Measurements from ENCODE around the gene C9orf78.

C9orf78 gene

DNA sequence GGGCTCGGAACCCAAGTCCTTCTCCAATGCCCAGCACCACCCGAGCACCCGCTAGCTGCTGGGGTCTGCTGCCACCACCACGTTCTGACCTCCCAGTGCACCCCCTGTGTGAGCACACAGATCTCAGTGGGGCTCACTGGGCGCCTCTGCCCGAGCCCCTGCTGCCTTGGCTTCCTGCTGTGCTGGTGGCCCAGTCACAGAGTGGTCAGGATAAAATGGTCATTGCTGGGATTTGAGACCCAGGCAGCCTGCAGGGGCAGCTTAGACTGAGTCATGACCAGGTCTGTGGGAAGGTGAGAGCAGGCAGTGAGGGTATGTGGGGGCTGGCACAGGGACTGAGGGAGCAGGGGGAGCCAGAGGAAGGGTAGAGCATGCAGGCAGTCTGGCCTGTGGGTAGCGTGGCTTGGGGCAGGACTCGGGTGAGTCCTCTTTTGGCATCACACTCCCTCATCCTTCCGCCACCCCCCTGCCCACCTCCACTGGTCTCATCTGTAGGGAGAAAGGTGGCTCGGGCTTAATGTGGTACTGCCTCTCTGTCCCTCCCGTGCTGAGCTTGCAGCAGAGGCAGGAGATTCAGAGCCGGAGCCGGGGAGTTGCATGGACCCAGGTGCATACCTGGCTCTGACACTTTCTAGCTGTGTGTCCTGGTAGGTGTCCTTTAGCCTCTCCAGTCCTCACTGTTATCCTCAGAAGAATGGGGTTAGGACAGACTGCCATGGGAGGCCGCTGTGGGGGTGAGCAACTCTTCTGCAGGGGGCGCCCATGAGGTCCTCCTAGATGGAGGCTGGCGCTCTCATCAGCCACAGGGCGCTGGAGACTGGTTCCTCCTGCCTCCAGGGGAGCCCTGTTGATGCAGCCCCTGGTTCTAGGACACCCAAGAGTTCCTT, 32.3 kb upstream of the C9orf78 start:
- H3K4me3 ChIP-seq (replicated peaks in 1 of 2; ENCODE audit: low read depth in 2 of 2, low read length in 2 of 2): no peak overlapping the region
- DNase-seq (ENCODE audit: low read depth in 2 of 2): no peak
- TF ChIP-seq, protein P1, sequence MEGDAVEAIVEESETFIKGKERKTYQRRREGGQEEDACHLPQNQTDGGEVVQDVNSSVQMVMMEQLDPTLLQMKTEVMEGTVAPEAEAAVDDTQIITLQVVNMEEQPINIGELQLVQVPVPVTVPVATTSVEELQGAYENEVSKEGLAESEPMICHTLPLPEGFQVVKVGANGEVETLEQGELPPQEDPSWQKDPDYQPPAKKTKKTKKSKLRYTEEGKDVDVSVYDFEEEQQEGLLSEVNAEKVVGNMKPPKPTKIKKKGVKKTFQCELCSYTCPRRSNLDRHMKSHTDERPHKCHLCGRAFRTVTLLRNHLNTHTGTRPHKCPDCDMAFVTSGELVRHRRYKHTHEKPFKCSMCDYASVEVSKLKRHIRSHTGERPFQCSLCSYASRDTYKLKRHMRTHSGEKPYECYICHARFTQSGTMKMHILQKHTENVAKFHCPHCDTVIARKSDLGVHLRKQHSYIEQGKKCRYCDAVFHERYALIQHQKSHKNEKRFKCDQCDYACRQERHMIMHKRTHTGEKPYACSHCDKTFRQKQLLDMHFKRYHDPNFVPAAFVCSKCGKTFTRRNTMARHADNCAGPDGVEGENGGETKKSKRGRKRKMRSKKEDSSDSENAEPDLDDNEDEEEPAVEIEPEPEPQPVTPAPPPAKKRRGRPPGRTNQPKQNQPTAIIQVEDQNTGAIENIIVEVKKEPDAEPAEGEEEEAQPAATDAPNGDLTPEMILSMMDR (IDR thresholded peaks at IDR 0.05; ENCODE audit: low read depth, low read length): no peak

DNA sequence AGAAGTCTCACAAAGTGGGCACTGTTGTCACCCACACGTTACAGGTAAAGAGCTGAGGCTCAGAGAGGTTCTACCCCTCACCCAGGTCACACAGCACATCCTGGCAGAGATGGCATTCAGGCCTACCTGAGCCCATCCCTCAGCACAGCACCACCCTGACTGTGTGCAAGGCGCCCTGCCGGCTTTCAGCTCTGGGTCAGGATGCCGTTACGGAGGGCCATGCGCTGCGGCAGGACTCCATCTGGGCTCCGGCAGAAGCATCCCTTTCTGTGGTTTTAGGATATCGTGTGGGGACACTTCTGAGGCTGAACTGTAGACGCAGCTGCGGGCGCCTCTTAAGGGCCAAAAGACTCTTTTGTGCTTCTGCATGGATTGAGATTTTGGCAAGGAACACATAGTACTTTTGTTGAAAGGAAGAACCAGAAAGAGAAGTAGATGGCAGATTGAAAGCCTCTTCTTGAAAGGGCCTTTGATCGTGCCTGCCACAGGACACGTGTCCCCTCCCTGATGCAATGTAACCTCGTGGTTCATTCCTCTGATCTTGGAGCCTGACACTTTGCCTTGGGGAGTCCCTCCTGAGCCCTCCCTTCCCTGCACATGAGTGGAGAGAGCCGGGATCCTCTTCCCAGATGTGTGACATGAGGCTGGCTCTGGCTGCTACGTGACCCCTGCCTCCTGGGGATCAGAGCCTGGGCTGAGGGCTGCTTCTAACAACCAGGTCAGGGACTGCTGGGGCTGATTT, 31.5 kb upstream of the C9orf78 start:
- DNase-seq (ENCODE audit: low read depth in 2 of 2): no peak
- H3K4me3 ChIP-seq (replicated peaks in 1 of 2; ENCODE audit: low read depth in 2 of 2, low read length in 2 of 2): no peak overlapping the region
- TF ChIP-seq, protein P1 (IDR thresholded peaks at IDR 0.05; ENCODE audit: low read depth, low read length): no peak

DNA sequence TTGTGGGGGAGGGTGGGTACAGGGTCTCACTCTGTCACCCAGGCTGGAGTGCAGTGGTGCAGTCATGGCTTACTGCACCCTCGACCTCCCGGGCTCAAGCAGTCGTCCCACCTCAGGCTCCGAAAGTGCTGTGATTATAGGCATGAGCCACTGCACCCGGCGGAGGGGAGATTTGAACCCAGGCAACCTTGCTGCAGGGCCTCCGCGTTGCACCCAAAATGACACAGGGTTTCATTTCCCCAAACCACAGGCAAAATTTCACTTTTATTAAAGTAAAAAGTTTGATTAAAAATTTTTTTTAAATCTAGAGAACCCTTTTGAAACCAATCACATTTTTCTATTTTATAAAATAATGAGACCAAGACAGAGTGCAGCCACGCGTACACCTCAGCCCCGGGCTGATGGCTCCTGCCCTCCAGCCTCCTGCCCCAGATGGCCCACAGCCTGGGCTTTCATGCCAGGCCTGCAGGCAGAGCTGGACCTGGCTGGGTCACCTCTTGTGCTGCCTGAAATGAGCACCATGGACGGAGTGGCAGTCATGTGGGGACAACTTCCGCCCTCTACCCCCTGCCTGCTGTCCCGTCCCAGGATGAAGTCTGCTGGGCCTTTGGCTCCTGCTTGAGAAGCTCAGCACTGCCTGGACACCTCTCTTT, 30.7 kb upstream of the C9orf78 start:
- H3K4me3 ChIP-seq (replicated peaks in 1 of 2; ENCODE audit: low read depth in 2 of 2, low read length in 2 of 2): no peak overlapping the region
- DNase-seq (ENCODE audit: low read depth in 2 of 2): no peak
- TF ChIP-seq, protein P1 (IDR thresholded peaks at IDR 0.05; ENCODE audit: low read depth, low read length): no peak

DNA sequence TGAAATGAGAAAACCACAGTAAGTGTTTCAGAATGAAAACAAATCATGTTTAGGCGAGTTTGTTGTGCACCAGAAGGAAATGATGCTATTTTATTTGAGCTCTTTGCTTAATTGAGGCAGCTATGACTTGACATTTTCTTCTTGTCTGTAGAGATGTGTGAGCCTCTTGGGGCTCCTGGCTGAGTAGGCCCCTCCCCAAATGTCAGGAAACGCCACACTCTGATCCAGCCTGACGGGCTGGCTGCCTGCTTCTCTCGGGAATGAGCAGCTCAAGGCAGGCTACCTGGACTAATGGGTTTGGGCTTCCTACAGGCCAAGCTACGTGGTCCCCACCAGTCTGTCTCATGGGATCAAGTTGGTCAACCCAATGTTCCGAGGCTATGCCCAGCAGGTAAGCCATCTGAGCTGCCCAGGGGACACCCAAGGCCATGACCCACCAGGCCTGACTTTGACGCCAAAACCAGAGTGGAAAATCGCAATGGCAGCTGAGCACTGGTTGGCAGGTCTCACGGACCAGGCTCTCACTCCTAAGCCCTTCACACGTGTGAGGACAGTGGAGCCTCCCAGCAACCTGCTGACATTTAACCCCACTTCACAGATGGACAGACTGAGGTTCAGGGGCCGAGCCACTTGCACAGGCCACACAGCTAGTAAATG, 30.0 kb upstream of the C9orf78 start:
- H3K4me3 ChIP-seq (replicated peaks in 1 of 2; ENCODE audit: low read depth in 2 of 2, low read length in 2 of 2): no peak overlapping the region
- no peak for DNase-seq (ENCODE audit: low read depth in 2 of 2)
- TF ChIP-seq, protein P1 (IDR thresholded peaks at IDR 0.05; ENCODE audit: low read depth, low read length): no peak

DNA sequence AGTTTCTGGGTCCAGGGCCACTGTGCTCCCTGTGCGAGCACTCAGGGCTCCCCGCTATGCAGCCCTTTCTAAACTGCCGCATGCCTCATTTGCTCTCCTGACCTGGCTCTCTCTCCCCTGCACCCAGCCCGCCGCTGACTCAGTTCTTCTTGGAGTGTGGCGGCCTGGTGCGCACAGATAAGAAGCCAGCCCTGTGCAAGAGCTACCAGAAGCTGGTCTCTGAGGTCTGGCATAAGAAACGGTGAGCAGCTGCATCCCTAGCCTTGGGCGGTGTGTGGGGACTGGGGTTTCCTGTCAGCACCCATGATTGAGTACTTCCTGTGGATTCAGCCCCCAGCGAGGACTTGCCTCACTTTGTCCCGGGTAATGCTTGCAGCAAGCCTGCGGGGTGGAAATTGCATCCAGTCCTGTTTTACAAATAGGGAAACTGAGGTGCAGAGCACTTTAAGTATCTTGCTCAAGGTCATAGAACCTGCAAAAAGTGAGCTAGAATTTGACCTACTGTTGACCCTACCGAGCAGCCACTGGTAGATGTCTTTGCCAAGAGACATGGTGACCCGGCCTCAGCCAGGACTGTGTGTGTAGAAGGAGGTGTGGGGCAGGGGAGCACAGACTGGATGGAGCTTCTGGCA, 28.1 kb upstream of the C9orf78 start:
- TF ChIP-seq, protein P1 (IDR thresholded peaks at IDR 0.05; ENCODE audit: low read depth, low read length): no peak
- H3K4me3 ChIP-seq (replicated peaks in 1 of 2; ENCODE audit: low read depth in 2 of 2, low read length in 2 of 2): no peak overlapping the region
- DNase-seq (ENCODE audit: low read depth in 2 of 2): peak; percentile 62 to 89

DNA sequence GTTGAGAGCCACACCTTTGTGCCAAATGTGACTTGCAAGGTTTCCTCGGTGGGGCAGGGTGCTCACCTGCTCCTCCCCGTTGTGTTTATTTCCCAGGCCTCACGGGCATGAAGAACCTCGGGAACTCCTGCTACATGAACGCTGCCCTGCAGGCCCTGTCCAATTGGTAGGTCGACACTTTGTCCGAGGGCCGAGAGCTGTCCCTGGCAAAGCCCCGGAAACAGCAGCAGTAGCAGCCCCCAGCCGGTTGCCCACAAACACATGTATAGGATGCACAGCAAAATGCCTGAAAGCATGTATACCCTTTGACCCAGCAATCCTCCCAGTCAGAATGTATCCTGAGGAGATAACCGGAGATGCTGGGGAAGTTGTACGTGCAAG, 26.4 kb upstream of the C9orf78 start:
- DNase-seq (ENCODE audit: low read depth in 2 of 2): no peak
- TF ChIP-seq, protein P1 (IDR thresholded peaks at IDR 0.05; ENCODE audit: low read depth, low read length): no peak
- H3K4me3 ChIP-seq (replicated peaks in 1 of 2; ENCODE audit: low read depth in 2 of 2, low read length in 2 of 2): no peak overlapping the region

All from cardiac fibroblast (primary cell).